WTC11 (cell line): ENCODE data around the gene POLD1.

Source experiments
- AR ChIP-seq: fragments of 250-450 bp; sonication (Bioruptor Pico); IDR thresholded peaks from 2 replicates; pipeline ENCODE4 v1.9.0; 2021; ENCODE audit warnings: mild to moderate bottlenecking
- CREB1 ChIP-seq: sonication (generic); formaldehyde crosslinking; IDR thresholded peaks from 2 replicates; pipeline ENCODE4 v1.8.0; 2023; ENCODE audit warnings: mild to moderate bottlenecking, missing genetic modification reagents
- CTCF ChIP-seq: fragments of 200-600 bp; IDR thresholded peaks from 2 replicates; pipeline ENCODE4 v1.8.0; 2022; ENCODE audit warnings: antibody characterized with exemption
- FOXP1 ChIP-seq: sonication (generic); formaldehyde crosslinking; IDR thresholded peaks from 2 replicates; pipeline ENCODE4 v1.8.0; 2022; ENCODE audit warnings: missing genetic modification reagents, mild to moderate bottlenecking, moderate library complexity, borderline replicate concordance
- FOXP4 ChIP-seq: sonication (generic); formaldehyde crosslinking; IDR thresholded peaks from 2 replicates; pipeline ENCODE4 v1.8.0; 2022; ENCODE audit warnings: mild to moderate bottlenecking, missing genetic modification reagents
- NR1H2 ChIP-seq: sonication (generic); formaldehyde crosslinking; IDR thresholded peaks from 2 replicates; pipeline ENCODE4 v1.9.0; 2021; ENCODE audit warnings: mild to moderate bottlenecking, moderate library complexity, missing genetic modification reagents
- TEAD4 ChIP-seq: sonication (generic); formaldehyde crosslinking; IDR thresholded peaks from 2 replicates; pipeline ENCODE4 v1.8.0; 2022; ENCODE audit warnings: mild to moderate bottlenecking, missing genetic modification reagents

- no peak for TF ChIP-seq CTCF
- no peak for TF ChIP-seq AR (CRISPR knock-in tag)
- no peak for TF ChIP-seq TEAD4 (CRISPR knock-in tag)
- no peak for TF ChIP-seq CREB1 (CRISPR knock-in tag)
- no peak for TF ChIP-seq NR1H2 (CRISPR knock-in tag)
- no peak for TF ChIP-seq FOXP1
- no peak for TF ChIP-seq FOXP4
Observed at GRCh38 chr19:50402544-50403301, 18.6 kb downstream of the POLD1 start.
